Gastrocnemius medialis (tissue), 4 donors: ENCODE results near the gene MANSC4. TPM values are rescaled to one million over a fixed set of nuclear protein-coding genes. Genes with fewer than 3 reads are reported as not detected.
A peak's percentile ranks its signal among the peaks of the same experiment; 100 is the strongest.

ENCODE experiments used
- ATAC-seq, 2 donors: fragments of 150-250 bp; one replicate each; pipeline ENCODE4 v1.9.1; 2016
- DNase-seq, 2 donors: peaks; one replicate each; pipeline ENCODE4 v3.0.0-alpha.2; 2019
- H3K27ac ChIP-seq, 4 donors: fragments of 200-600 bp; sonication (generic); 1 replicate in 1 of 4; 2 replicates in 3 of 4; pipeline ENCODE4 v1.5.1; 2016 to 2018; ENCODE audit warnings: mild to moderate bottlenecking in 2 of 4, moderate library complexity in 1 of 4
- H3K27me3 ChIP-seq, 3 donors: fragments of 200-600 bp; sonication (generic) in 2 of 3; 1 replicate in 1 of 3; 2 replicates in 2 of 3; pipeline versions ENCODE4 v1.5.1 to v1.6.0; 2016 to 2019; ENCODE audit warnings: mild to moderate bottlenecking in 1 of 3, moderate library complexity in 1 of 3
- H3K36me3 ChIP-seq, 2 donors: fragments of 200-600 bp; sonication (generic) in 1 of 2; one replicate each; pipeline ENCODE4 v1.5.1; 2017 to 2018
- H3K4me1 ChIP-seq, 2 donors: fragments of 200-600 bp; sonication (generic) in 1 of 2; one replicate each; pipeline ENCODE4 v1.5.1; 2016 to 2017; ENCODE audit warnings: mild to moderate bottlenecking in 2 of 2
- H3K4me3 ChIP-seq, 4 donors: fragments of 200-600 bp; sonication (generic) in 3 of 4; 1 replicate in 1 of 4; 2 replicates in 3 of 4; pipeline ENCODE4 v1.5.1; 2016 to 2019; ENCODE audit warnings: mild to moderate bottlenecking in 2 of 4
- H3K9me3 ChIP-seq, 3 donors: fragments of 200-600 bp; sonication (generic) in 2 of 3; 1 replicate in 1 of 3; 2 replicates in 2 of 3; pipeline ENCODE4 v1.5.1; 2016 to 2019
- POLR2A ChIP-seq, 2 donors: fragments of 450-650 bp; IDR thresholded peaks; one replicate each; pipeline ENCODE4 v1.6.1; 2017; ENCODE audit warnings: antibody characterized with exemption in 2 of 2, mild to moderate bottlenecking in 2 of 2, moderate library complexity in 2 of 2
- in situ Hi-C, 4 donors: fragments of 200-750 bp; cut with MboI; loops; one replicate each; pipeline versions ENCODE4 v1.15.0 to v1.8.0; 2017; ENCODE audit warnings: low sequenced_read_pairs in 4 of 4
- intact Hi-C: fragments of 100-400 bp; cut with DNase I; formaldehyde crosslinking; loops from one replicate; pipeline ENCODE4 v1.15.1; 2023; ENCODE audit warnings: low total_unique reads
- total RNA-seq, 4 donors: library from RNA; depleted of rRNA; stranded (reverse); fragments of >200 nt; gene quantifications; one replicate each; pipeline versions ENCODE4 v1.1.0 to v1.2.3, GENCODE V29; 2016
- TF ChIP-seq, protein P1 (sequence below), 5 experiments: fragments of 450-650 bp in 3 of 5; fragments of 200-600 bp in 2 of 5; sonication (generic) in 2 of 5; IDR thresholded peaks in 4 of 5; conservative IDR thresholded peaks in 1 of 5; 1 replicate in 4 of 5; 2 replicates in 1 of 5; pipeline ENCODE4 v1.5.1; 2016 to 2019; ENCODE audit warnings: antibody characterized with exemption in 5 of 5, mild to moderate bottlenecking in 3 of 5, moderate library complexity in 3 of 5

The MANSC4 gene
- total RNA-seq, 4 donors from 2014 or later, result not detected

GRCh38 chr12:27780612-27781408 lies 774 bp upstream of the MANSC4 start:
- ATAC-seq (peak in 1 of 2 donors; percentile 20), DNase-seq (peak in 1 of 2 donors; percentile 36)
- H3K27ac ChIP-seq, result peak overlapping the region; percentile 66 to 83 (median 82)
- H3K36me3 ChIP-seq, result no peaks in the 10 kb centered on the region
- H3K4me1 ChIP-seq, result peaks cover 12 to 18% of the 10 kb centered on the region in 2 donors
- TF ChIP-seq, protein P1, sequence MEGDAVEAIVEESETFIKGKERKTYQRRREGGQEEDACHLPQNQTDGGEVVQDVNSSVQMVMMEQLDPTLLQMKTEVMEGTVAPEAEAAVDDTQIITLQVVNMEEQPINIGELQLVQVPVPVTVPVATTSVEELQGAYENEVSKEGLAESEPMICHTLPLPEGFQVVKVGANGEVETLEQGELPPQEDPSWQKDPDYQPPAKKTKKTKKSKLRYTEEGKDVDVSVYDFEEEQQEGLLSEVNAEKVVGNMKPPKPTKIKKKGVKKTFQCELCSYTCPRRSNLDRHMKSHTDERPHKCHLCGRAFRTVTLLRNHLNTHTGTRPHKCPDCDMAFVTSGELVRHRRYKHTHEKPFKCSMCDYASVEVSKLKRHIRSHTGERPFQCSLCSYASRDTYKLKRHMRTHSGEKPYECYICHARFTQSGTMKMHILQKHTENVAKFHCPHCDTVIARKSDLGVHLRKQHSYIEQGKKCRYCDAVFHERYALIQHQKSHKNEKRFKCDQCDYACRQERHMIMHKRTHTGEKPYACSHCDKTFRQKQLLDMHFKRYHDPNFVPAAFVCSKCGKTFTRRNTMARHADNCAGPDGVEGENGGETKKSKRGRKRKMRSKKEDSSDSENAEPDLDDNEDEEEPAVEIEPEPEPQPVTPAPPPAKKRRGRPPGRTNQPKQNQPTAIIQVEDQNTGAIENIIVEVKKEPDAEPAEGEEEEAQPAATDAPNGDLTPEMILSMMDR (IDR thresholded peaks at IDR 0.05 in 4 of 5, conservative IDR thresholded peaks at IDR 0.05 in 1 of 5), result no peak
- TF ChIP-seq POLR2A (IDR thresholded peaks at IDR 0.05), result no peak
- H3K27me3 ChIP-seq, result no peaks in the 10 kb centered on the region
- intact Hi-C loops, result loop anchor here (2.0 to 5.0 kb wide), 2 partner anchors 40 to 69 kb away; partner anchors contain the start of gene MRPS35
- H3K4me3 ChIP-seq, result peak overlapping the region; percentile 62 to 86 (median 79)
- H3K9me3 ChIP-seq, result no peaks in the 10 kb centered on the region
- in situ Hi-C loops, result no loop called here

DNA sequence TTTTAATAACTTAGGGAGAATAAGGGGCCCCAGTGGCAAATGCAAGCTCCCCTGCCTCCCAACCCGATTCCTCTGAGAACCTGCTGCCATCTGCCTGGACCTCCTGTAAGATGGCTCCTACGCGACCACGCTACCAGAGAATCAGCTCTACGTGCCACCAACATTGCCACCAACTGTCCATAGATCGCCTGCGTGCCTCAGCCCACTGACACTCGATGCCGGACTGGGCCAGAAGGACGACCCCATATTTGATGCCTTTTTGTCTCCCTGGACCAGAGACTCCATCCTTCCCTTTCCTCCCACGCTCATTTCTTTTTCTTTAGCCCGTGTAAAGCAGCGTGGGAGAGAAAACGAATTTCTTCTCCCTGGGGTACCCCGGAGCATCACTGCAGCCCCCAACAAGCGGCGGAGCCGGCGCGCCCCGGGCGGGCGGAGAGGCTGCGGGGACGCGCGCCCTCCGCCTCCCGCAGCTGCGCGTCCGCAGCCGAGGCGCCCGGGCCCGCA lies 568 bp downstream of the MANSC4 start:
- TF ChIP-seq, protein P1 (IDR thresholded peaks at IDR 0.05 in 4 of 5, conservative IDR thresholded peaks at IDR 0.05 in 1 of 5), result no peak
- no peak for TF ChIP-seq POLR2A (IDR thresholded peaks at IDR 0.05)
- DNase-seq, result peak in 1 of 2 donors; percentile 15

DNA sequence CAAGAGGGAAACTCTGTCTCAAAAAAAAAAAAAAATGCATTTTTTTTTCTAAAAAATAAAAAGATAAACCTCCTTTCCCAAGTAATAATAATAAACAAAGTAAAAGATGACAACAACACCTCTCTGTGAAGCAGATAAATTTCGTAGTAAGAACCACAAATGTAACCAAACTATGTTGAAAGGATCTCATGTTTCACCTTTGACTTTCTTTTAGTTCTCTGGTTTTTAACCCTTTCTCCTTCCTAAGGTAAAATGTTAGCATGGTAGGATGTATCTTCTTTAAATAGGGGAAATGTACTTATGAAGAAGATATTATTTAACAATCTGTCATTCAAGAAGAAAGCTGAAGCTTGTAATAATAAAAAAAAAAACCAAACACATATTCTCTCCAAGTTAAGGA lies 1.8 kb downstream of the MANSC4 start:
- H3K36me3 ChIP-seq, result no peaks in the 10 kb centered on the region
- DNase-seq (no peak), ATAC-seq (no peak)
- no peak for TF ChIP-seq POLR2A (IDR thresholded peaks at IDR 0.05)
- TF ChIP-seq, protein P1 (IDR thresholded peaks at IDR 0.05 in 4 of 5, conservative IDR thresholded peaks at IDR 0.05 in 1 of 5), result no peak
- H3K9me3 ChIP-seq, result no peaks in the 10 kb centered on the region
- in situ Hi-C loops, result no loop called here
- H3K27ac ChIP-seq, result no peak overlapping the region
- peaks cover 12 to 18% of the 10 kb centered on the region in 2 donors for H3K4me1 ChIP-seq
- intact Hi-C loops, result no loop called here
- no peak overlapping the region for H3K4me3 ChIP-seq
- no peaks in the 10 kb centered on the region for H3K27me3 ChIP-seq

More for the DNA sequence above, 568 bp downstream of the MANSC4 start:
- peaks cover 12 to 18% of the 10 kb centered on the region in 2 donors for H3K4me1 ChIP-seq
- no peaks in the 10 kb centered on the region for H3K36me3 ChIP-seq
- intact Hi-C loops, result no loop called here
- H3K4me3 ChIP-seq, result peak overlapping the region; percentile 62 to 86 (median 79)
- H3K9me3 ChIP-seq, result no peaks in the 10 kb centered on the region
- in situ Hi-C loops, result no loop called here
- peak overlapping the region; percentile 66 to 83 (median 82) for H3K27ac ChIP-seq
- ATAC-seq, result peak in 1 of 2 donors; percentile 58
- H3K27me3 ChIP-seq, result no peaks in the 10 kb centered on the region

- H3K4me3 ChIP-seq, result no peak overlapping the region
- no peaks in the 10 kb centered on the region for H3K27me3 ChIP-seq
- DNase-seq, result no peak
- H3K36me3 ChIP-seq, result no peaks in the 10 kb centered on the region
- H3K27ac ChIP-seq, result no peak overlapping the region
- H3K9me3 ChIP-seq, result no peaks in the 10 kb centered on the region
- TF ChIP-seq, protein P1 (IDR thresholded peaks at IDR 0.05 in 4 of 5, conservative IDR thresholded peaks at IDR 0.05 in 1 of 5), result no peak
- no peak for TF ChIP-seq POLR2A (IDR thresholded peaks at IDR 0.05)
- intact Hi-C loops (no loop called here), in situ Hi-C loops (no loop called here)
- ATAC-seq, result no peak
- peaks cover 12 to 17% of the 10 kb centered on the region in 2 donors for H3K4me1 ChIP-seq
Measured at GRCh38 chr12:27777141-27777540, 2.9 kb downstream of the MANSC4 start.
